HepG2 (cell line): ENCODE measurements around the gene TBC1D24. TPM values are rescaled to one million over a fixed set of nuclear protein-coding genes. Genes with fewer than 3 reads are reported as not detected.

Source experiments
- ATAC-seq: fragments of 200-7000 bp; cut with Tn5 transposase; 3 replicates; pipeline ENCODE4 v1.9.1; 2020; ENCODE audit warnings: mild to moderate bottlenecking, moderate library complexity
- BruUV-seq: library from RNA; stranded (reverse); fragments of 400-500 nt; replicated peaks from 2 replicates; lab custom pipeline; 2021; lab: Mats Ljungman, UMichigan
- CTCF ChIA-PET: fragments of 300-600 bp; formaldehyde crosslinking; extraction: SDS; loops from one replicate; lab custom pipeline; 2021; ENCODE audit warnings: low total read pairs, inconsistent platforms, low intra/inter-chr PET ratio; lab: Yijun Ruan, JAX
- POLR2A ChIA-PET: fragments of 350-600 bp; sonication (Branson Sonifier 250); formaldehyde crosslinking; loops from one replicate; lab custom pipeline; 2020; ENCODE audit warnings: antibody characterized with exemption, inconsistent platforms; lab: Yijun Ruan, JAX
- DNase-seq: peaks from one replicate; pipeline ENCODE4 v3.0.0-alpha.2; 2015; ENCODE audit warnings: low spot score
- FAIRE-seq: peaks from 3 replicates; lab custom pipeline; 2011; peaks lifted over from hg19 to GRCh38; lab: Jason Lieb, UNC
- H2AFZ ChIP-seq: one replicate; pipeline ENCODE4 v1.6.1; 2011; ENCODE audit warnings: low read length, inconsistent platforms
- H3K27ac ChIP-seq: fragments of 300-600 bp; 3 replicates; pipeline ENCODE4 v1.8.0; 2011; ENCODE audit warnings: mixed run types, mild to moderate bottlenecking, mixed read lengths, low read length, inconsistent platforms; ENCODE audit not compliant: insufficient read depth; ENCODE audit errors: extremely low read length
- H3K27me3 ChIP-seq, 2 experiments: fragments of 200-600 bp in 1 of 2; 2 replicates in 1 of 2; 3 replicates in 1 of 2; pipeline versions ENCODE4 v1.6.0 to v1.8.0; 2011; ENCODE audit warnings: low read length in 2 of 2, mild to moderate bottlenecking in 2 of 2, moderate library complexity in 2 of 2, inconsistent platforms in 1 of 2; ENCODE audit not compliant: insufficient read depth in 2 of 2, control insufficient read depth in 1 of 2
- H3K36me3 ChIP-seq, 2 experiments: fragments of 200-600 bp in 1 of 2; replicated peaks in 1 of 2; 2 replicates in 1 of 2; 3 replicates in 1 of 2; pipeline versions ENCODE4 v1.5.1 to v1.8.0; 2011; ENCODE audit warnings: low read length in 2 of 2, inconsistent platforms in 1 of 2; ENCODE audit not compliant: insufficient read depth in 2 of 2, control insufficient read depth in 1 of 2
- H3K4me1 ChIP-seq: 2 replicates; pipeline ENCODE4 v1.5.1; 2012; ENCODE audit warnings: low read length, inconsistent platforms; ENCODE audit not compliant: insufficient read depth
- H3K4me2 ChIP-seq: 2 replicates; pipeline ENCODE4 v1.6.0; 2011; ENCODE audit warnings: low read depth, low read length, inconsistent platforms
- H3K4me3 ChIP-seq, 3 experiments: fragments of 200-600 bp in 1 of 3; sonication (generic), shearing (Covaris generic) in 1 of 3; replicated peaks in 1 of 3; 2 replicates each; pipeline ENCODE4 v1.5.1; 2011 to 2016; ENCODE audit warnings: low read length in 3 of 3, inconsistent platforms in 2 of 3, low read depth in 2 of 3, mild to moderate bottlenecking in 2 of 3, control low read depth in 1 of 3, mixed read lengths in 1 of 3; ENCODE audit not compliant: insufficient read depth in 1 of 3
- H3K79me2 ChIP-seq: one replicate; pipeline ENCODE4 v1.6.1; 2011; ENCODE audit warnings: low read length, inconsistent platforms; ENCODE audit not compliant: insufficient read depth
- H3K9ac ChIP-seq: 2 replicates; pipeline ENCODE4 v1.6.0; 2011; ENCODE audit warnings: mild to moderate bottlenecking, low read depth, low read length, inconsistent platforms; ENCODE audit not compliant: insufficient read depth
- H3K9me3 ChIP-seq: 2 replicates; pipeline ENCODE4 v1.5.1; 2012; ENCODE audit warnings: mild to moderate bottlenecking, low read length
- H4K20me1 ChIP-seq: 2 replicates; pipeline ENCODE4 v1.6.0; 2011; ENCODE audit warnings: inconsistent platforms, mild to moderate bottlenecking, low read length, moderate library complexity; ENCODE audit not compliant: insufficient read depth
- AGO2 ChIP-seq: fragments of 200-400 bp; formaldehyde crosslinking; optimal IDR thresholded peaks from 2 replicates; pipeline ENCODE3; 2017; ENCODE audit warnings: mild to moderate bottlenecking, low read depth, low read length, moderate library complexity
- ATF1 ChIP-seq: IDR thresholded peaks from 2 replicates; pipeline ENCODE4 v1.6.1; 2016; ENCODE audit warnings: mild to moderate bottlenecking, control low read depth
- HMG20B ChIP-seq: conservative IDR thresholded peaks from 2 replicates; pipeline ENCODE4 v1.6.1; 2016; ENCODE audit warnings: missing genetic modification reagents, missing compliant biosample characterization
- POLR2AphosphoS5 ChIP-seq: IDR thresholded peaks from 2 replicates; pipeline ENCODE4 v1.6.1; 2012; ENCODE audit warnings: low read depth, low read length
- ZFY ChIP-seq: sonication (generic); formaldehyde crosslinking; IDR thresholded peaks from 2 replicates; pipeline ENCODE4 v1.4.0; 2020; ENCODE audit warnings: missing genetic modification reagents
- ZNF256 ChIP-seq: sonication (generic); formaldehyde crosslinking; conservative IDR thresholded peaks from 2 replicates; pipeline ENCODE4 v1.4.0; 2020; ENCODE audit warnings: missing genetic modification reagents
- WGBS: methylation state at CpG from one replicate; pipeline ENCODE4 v1.1.6; 2017; ENCODE audit warnings: low lambda C conversion rate; 5-methylcytosine and 5-hydroxymethylcytosine counted together
- in situ Hi-C: cut with HindIII; loops from 2 replicates; pipeline ENCODE4 v1.10.0; 2017; ENCODE audit warnings: low pct_unique_long_range_greater_than_20kb; ENCODE audit not compliant: extremely low pct_ligation_motif_present
- intact Hi-C: fragments of 100-400 bp; cut with micrococcal nuclease; formaldehyde crosslinking; loops from one replicate; pipeline ENCODE4 v1.10.0; 2022; ENCODE audit not compliant: unreplicated experiment
- polyA plus RNA-seq, 8 experiments: library from polyadenylated mRNA; depleted of rRNA in 3 of 8; stranded (reverse) in 7 of 8; unstranded in 1 of 8; fragments of >200 nt; fragmentation: Illumina TruSeq in 4 of 8; extraction: Trizol in 4 of 8; gene quantifications; 2 replicates each; pipeline versions ENCODE4 v1.2.1 to v1.2.3, GENCODE V29; 2011 to 2016; ENCODE audit warnings: low read depth in 4 of 8, missing spikeins in 1 of 8, mixed read lengths in 1 of 8; ENCODE audit not compliant: insufficient read depth in 1 of 8
- total RNA-seq, 5 experiments: library from RNA; depleted of rRNA; stranded (reverse); fragments of >200 nt; fragmentation: Illumina TruSeq; extraction: Trizol; gene quantifications; 2 replicates each; pipeline ENCODE4 v1.2.3, GENCODE V29; 2016; ENCODE audit warnings: low read depth in 1 of 5
- TF ChIP-seq, protein P1 (sequence below): sonication (generic); formaldehyde crosslinking; IDR thresholded peaks from 2 replicates; pipeline ENCODE4 v1.5.1; 2020; ENCODE audit warnings: mild to moderate bottlenecking, moderate library complexity, missing genetic modification reagents
- TF ChIP-seq, protein P2 (sequence below): sonication (generic); formaldehyde crosslinking; IDR thresholded peaks from 2 replicates; pipeline ENCODE4 v1.4.0; 2020; ENCODE audit warnings: missing genetic modification reagents

The TBC1D24 gene
- total and polyA plus RNA-seq, 2 of the 13 experiments (the other 11 are each of a cell fraction or from before 2014, with no cell fraction given) = 7.7 to 13.7 TPM

DNA sequence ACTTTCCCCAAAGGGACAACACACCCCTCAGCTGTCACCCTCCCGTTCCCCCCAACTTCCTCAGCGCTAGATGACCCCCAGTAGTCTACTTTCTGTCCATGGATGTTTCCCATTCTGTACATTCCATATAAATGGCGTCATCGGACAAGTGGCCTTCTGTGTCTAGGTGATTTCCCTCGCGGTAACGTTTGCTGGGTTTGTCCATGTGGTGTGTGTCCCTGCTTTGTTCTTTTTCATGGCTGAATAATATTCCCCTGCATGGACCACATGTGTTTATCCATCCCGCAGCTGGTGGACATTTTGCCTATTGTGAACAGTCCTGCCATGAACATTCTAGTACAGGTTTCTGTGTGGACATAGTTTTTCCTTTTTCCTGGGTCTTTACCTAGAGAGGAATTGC, 22.3 kb upstream of the TBC1D24 start (continued):
- TF ChIP-seq, protein P1, sequence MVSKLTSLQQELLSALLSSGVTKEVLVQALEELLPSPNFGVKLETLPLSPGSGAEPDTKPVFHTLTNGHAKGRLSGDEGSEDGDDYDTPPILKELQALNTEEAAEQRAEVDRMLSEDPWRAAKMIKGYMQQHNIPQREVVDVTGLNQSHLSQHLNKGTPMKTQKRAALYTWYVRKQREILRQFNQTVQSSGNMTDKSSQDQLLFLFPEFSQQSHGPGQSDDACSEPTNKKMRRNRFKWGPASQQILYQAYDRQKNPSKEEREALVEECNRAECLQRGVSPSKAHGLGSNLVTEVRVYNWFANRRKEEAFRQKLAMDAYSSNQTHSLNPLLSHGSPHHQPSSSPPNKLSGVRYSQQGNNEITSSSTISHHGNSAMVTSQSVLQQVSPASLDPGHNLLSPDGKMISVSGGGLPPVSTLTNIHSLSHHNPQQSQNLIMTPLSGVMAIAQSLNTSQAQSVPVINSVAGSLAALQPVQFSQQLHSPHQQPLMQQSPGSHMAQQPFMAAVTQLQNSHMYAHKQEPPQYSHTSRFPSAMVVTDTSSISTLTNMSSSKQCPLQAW (CRISPR knock-in tag) = no peak
- TF ChIP-seq ZFY = no peak
- TF ChIP-seq ZNF256 (CRISPR knock-in tag) = no peak
- TF ChIP-seq, protein P2, sequence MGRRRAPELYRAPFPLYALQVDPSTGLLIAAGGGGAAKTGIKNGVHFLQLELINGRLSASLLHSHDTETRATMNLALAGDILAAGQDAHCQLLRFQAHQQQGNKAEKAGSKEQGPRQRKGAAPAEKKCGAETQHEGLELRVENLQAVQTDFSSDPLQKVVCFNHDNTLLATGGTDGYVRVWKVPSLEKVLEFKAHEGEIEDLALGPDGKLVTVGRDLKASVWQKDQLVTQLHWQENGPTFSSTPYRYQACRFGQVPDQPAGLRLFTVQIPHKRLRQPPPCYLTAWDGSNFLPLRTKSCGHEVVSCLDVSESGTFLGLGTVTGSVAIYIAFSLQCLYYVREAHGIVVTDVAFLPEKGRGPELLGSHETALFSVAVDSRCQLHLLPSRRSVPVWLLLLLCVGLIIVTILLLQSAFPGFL (CRISPR knock-in tag) = no peak
- no peak for TF ChIP-seq POLR2AphosphoS5
- no peak for TF ChIP-seq ATF1 (CRISPR knock-in tag)

DNA sequence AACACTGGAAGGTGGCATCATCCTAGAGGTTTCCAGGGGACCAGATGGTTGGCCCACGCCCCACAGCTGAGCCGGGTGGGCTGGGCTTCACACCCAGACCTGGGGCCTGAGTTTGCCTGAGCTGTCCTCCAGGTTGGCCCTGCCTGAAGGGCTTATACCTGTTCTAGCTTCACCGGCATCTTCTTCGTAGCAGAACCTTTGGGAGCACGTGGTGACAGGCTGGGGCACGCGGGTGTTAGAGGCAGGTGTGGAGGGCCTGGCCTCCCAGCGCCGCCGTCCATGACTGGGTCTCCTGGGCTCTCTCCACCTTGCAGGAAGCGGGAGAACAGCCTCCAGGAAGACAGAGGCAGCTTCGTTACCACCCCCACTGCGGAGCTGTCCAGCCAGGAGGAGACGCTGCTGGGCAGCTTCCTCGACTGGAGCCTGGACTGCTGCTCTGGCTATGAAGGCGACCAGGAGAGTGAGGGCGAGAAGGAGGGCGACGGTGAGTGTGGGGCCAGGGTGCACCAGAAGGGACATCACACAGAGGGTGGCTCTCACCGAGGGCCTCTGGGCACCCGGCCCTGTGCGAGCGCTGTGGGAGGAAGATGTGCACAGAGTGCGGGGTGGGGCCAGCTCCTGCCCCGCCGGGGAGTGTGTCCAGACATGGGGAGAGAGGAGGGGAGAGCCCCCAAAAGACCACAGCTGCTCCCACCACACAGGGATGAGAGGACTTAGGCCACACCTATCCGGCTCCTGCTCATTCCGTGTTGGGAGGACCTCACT, 19.7 kb upstream of the TBC1D24 start:
- CTCF ChIA-PET = no interaction called here
- H3K9ac ChIP-seq = no peak overlapping the region
- WGBS = 96% methylated on average over 23 of the region's 28 CpGs

More for the DNA sequence above, 19.7 kb upstream of the TBC1D24 start:
- in situ Hi-C loops (no loop called here), intact Hi-C loops (no loop called here)
- TF ChIP-seq AGO2 (peak; percentile 76), HMG20B (no peak)
- POLR2A ChIA-PET = no interaction called here
- BruUV-seq = no TSS peak
- Histone ChIP-seq H3K4me3 (no peak overlapping the region), H3K4me2 (no peak overlapping the region), H4K20me1 (no peaks in the 10 kb centered on the region), H3K36me3 (peaks cover 26 to 48% of the 10 kb centered on the region in 2 experiments; a peak in 4 of 5 replicates), H3K9me3 (no peaks in the 10 kb centered on the region), H3K27me3 (no peaks in the 10 kb centered on the region), H3K27ac (no peak overlapping the region), H3K4me1 (peaks cover 10% of the 10 kb centered on the region), H2AFZ (no peak overlapping the region), H3K79me2 (no peaks in the 10 kb centered on the region)
- no peak for ATAC-seq
- FAIRE-seq = no peak
- no peak for DNase-seq
